ENCODE data around the gene LRMDA. TPM values are rescaled to one million over a fixed set of nuclear protein-coding genes. Genes with fewer than 3 reads are reported as not detected.

The LRMDA gene
- total RNA-seq, 2 donors from 2014 or later: 9.6 to 12.6 TPM

GRCh38 chr10:76354921-76355320 lies 923.5 kb downstream of the LRMDA start:
- no peak overlapping the region for H3K4me3 ChIP-seq
- H3K27ac ChIP-seq: no peak overlapping the region
- no peaks in the 10 kb centered on the region for H3K27me3 ChIP-seq (replicated peaks; ENCODE audit: insufficient read depth)
- no peaks in the 10 kb centered on the region for H3K9me3 ChIP-seq
- 81% methylated on average over 4 of the region's 4 CpGs for WGBS
- TF ChIP-seq CTCF (IDR thresholded peaks at IDR 0.05): no peak
- no peak for TF ChIP-seq POLR2A (IDR thresholded peaks at IDR 0.05)
- TF ChIP-seq POLR2AphosphoS5 (IDR thresholded peaks at IDR 0.05): no peak
- DNase-seq (ENCODE audit: low spot score): no peak
- no peaks in the 10 kb centered on the region for H3K4me1 ChIP-seq (replicated peaks)
- H3K36me3 ChIP-seq: no peaks in the 10 kb centered on the region
- intact Hi-C loops (cut with DNase I): no loop called here

- TF ChIP-seq CTCF (IDR thresholded peaks at IDR 0.05) (no peak), POLR2AphosphoS5 (IDR thresholded peaks at IDR 0.05) (no peak), POLR2A (IDR thresholded peaks at IDR 0.05) (no peak)
- intact Hi-C loops (cut with DNase I): no loop called here
- H3K9me3 ChIP-seq: no peaks in the 10 kb centered on the region
- H3K4me1 ChIP-seq (replicated peaks): no peaks in the 10 kb centered on the region
- DNase-seq (ENCODE audit: low spot score): no peak
- H3K36me3 ChIP-seq: no peaks in the 10 kb centered on the region
- WGBS: 96% methylated on average over 4 of the region's 4 CpGs
- no peak overlapping the region for H3K27ac ChIP-seq
- H3K4me3 ChIP-seq: no peak overlapping the region
- H3K27me3 ChIP-seq (replicated peaks; ENCODE audit: insufficient read depth): no peaks in the 10 kb centered on the region
Measured at GRCh38 chr10:76356557-76356956, 925.1 kb downstream of the LRMDA start.

DNA sequence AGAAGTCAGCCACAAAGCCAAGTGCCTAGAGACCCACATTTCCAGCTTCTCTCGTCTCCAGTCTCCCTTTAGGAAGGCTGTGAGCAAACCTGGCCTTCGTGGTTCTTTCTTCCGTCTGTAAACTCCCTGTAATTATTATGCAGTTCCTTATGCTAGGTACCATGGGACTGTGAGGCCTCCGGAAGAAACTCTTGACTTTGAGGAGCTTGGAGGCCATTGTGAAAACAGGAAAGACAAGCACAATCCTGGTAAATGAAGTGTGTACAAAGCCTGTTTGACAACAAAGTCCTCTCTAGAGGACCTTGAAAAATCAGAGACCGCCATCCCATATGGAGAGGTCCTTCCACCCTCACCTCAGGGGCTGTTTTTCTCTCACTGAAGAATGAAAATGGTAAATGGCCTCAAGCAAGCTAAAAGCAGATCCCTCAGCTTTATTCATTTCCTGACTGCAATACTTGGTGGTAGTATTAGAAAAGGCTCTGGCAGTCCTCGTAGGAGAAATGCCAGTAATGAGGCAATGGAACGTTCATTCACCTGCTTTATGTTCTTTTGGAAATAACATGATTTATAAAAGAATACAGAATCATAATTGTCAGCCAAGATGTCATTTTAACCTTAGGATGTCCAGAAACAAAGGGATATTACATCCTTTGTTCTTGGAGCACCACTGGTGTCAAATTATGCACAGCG lies 926.4 kb downstream of the LRMDA start:
- no peak for TF ChIP-seq POLR2A (IDR thresholded peaks at IDR 0.05)
- no peak for TF ChIP-seq POLR2AphosphoS5 (IDR thresholded peaks at IDR 0.05)
- TF ChIP-seq CTCF (IDR thresholded peaks at IDR 0.05): no peak
- H3K9me3 ChIP-seq: no peaks in the 10 kb centered on the region
- no peak overlapping the region for H3K27ac ChIP-seq
- no peak for DNase-seq (ENCODE audit: low spot score)
- no peaks in the 10 kb centered on the region for H3K4me1 ChIP-seq (replicated peaks)
- no peak overlapping the region for H3K4me3 ChIP-seq
- H3K27me3 ChIP-seq (replicated peaks; ENCODE audit: insufficient read depth): no peaks in the 10 kb centered on the region
- 84% methylated on average over 8 of the region's 8 CpGs for WGBS
- H3K36me3 ChIP-seq: no peaks in the 10 kb centered on the region
- intact Hi-C loops (cut with DNase I): no loop called here

- DNase-seq (ENCODE audit: low spot score): no peak
- WGBS: 87% methylated on average over 5 of the region's 5 CpGs
- H3K9me3 ChIP-seq: no peaks in the 10 kb centered on the region
- no peaks in the 10 kb centered on the region for H3K36me3 ChIP-seq
- no peak overlapping the region for H3K27ac ChIP-seq
- intact Hi-C loops (cut with DNase I): no loop called here
- H3K4me1 ChIP-seq (replicated peaks): no peaks in the 10 kb centered on the region
- H3K27me3 ChIP-seq (replicated peaks; ENCODE audit: insufficient read depth): no peaks in the 10 kb centered on the region
- TF ChIP-seq POLR2AphosphoS5 (IDR thresholded peaks at IDR 0.05) (no peak), POLR2A (IDR thresholded peaks at IDR 0.05) (no peak), CTCF (IDR thresholded peaks at IDR 0.05) (no peak)
- H3K4me3 ChIP-seq: no peak overlapping the region
Measured at GRCh38 chr10:76358743-76359395, 927.4 kb downstream of the LRMDA start.

- intact Hi-C loops (cut with DNase I): no loop called here
- Histone ChIP-seq H3K36me3 (no peaks in the 10 kb centered on the region), H3K4me3 (no peak overlapping the region), H3K9me3 (no peaks in the 10 kb centered on the region), H3K27ac (no peak overlapping the region), H3K4me1 (replicated peaks) (no peaks in the 10 kb centered on the region), H3K27me3 (replicated peaks; ENCODE audit: insufficient read depth) (no peaks in the 10 kb centered on the region)
- 86% methylated on average over 1 of the region's 1 CpG for WGBS
- TF ChIP-seq POLR2A (IDR thresholded peaks at IDR 0.05): no peak
- no peak for TF ChIP-seq CTCF (IDR thresholded peaks at IDR 0.05)
- TF ChIP-seq POLR2AphosphoS5 (IDR thresholded peaks at IDR 0.05): no peak
- no peak for DNase-seq (ENCODE audit: low spot score)
Measured at GRCh38 chr10:76375761-76376160, 944.3 kb downstream of the LRMDA start.
